ENCODE data around the gene THSD4.

THSD4 gene

GRCh38 chr15:71682001-71682400 lies 566.7 kb downstream of the THSD4 start:
- H3K9me3 ChIP-seq (ENCODE audit: insufficient read depth, low read length): no peaks in the 10 kb centered on the region
- no peaks in the 10 kb centered on the region for H3K4me1 ChIP-seq (ENCODE audit: insufficient read depth, insufficient read length)
- H3K9ac ChIP-seq (ENCODE audit: insufficient read length, low read depth): no peak overlapping the region
- no peaks in the 10 kb centered on the region for H3K27me3 ChIP-seq (ENCODE audit: insufficient read depth, insufficient read length)
- DNase-seq (ENCODE audit: low read depth, low spot score): no peak
- H3K36me3 ChIP-seq (ENCODE audit: insufficient read depth, insufficient read length, low read length): no peaks in the 10 kb centered on the region
- H3K4me3 ChIP-seq (ENCODE audit: insufficient read length, low read depth): no peak overlapping the region
- no peak for TF ChIP-seq YY1 (IDR thresholded peaks at IDR 0.05; ENCODE audit: insufficient read depth, insufficient read length)
- TF ChIP-seq ZNF274 (IDR thresholded peaks at IDR 0.05; ENCODE audit: low read depth, low read length): no peak
- no peak for TF ChIP-seq SUZ12 (IDR thresholded peaks at IDR 0.05; ENCODE audit: extremely low read depth, insufficient read depth, insufficient read length)

- Histone ChIP-seq H3K4me1 (ENCODE audit: insufficient read depth, insufficient read length) (no peaks in the 10 kb centered on the region), H3K9me3 (ENCODE audit: insufficient read depth, low read length) (no peaks in the 10 kb centered on the region), H3K27me3 (ENCODE audit: insufficient read depth, insufficient read length) (no peaks in the 10 kb centered on the region), H3K36me3 (ENCODE audit: insufficient read depth, insufficient read length, low read length) (no peaks in the 10 kb centered on the region), H3K9ac (ENCODE audit: insufficient read length, low read depth) (no peak overlapping the region), H3K4me3 (ENCODE audit: insufficient read length, low read depth) (no peak overlapping the region)
- DNase-seq (ENCODE audit: low read depth, low spot score): no peak
- TF ChIP-seq YY1 (IDR thresholded peaks at IDR 0.05; ENCODE audit: insufficient read depth, insufficient read length) (no peak), SUZ12 (IDR thresholded peaks at IDR 0.05; ENCODE audit: extremely low read depth, insufficient read depth, insufficient read length) (no peak), ZNF274 (IDR thresholded peaks at IDR 0.05; ENCODE audit: low read depth, low read length) (no peak)
Measured at GRCh38 chr15:71683411-71684274, 568.4 kb downstream of the THSD4 start.

GRCh38 chr15:71685420-71685993 lies 570.2 kb downstream of the THSD4 start:
- no peak for DNase-seq (ENCODE audit: low read depth, low spot score)
- Histone ChIP-seq H3K27me3 (ENCODE audit: insufficient read depth, insufficient read length) (no peaks in the 10 kb centered on the region), H3K36me3 (ENCODE audit: insufficient read depth, insufficient read length, low read length) (no peaks in the 10 kb centered on the region), H3K4me3 (ENCODE audit: insufficient read length, low read depth) (no peak overlapping the region), H3K9me3 (ENCODE audit: insufficient read depth, low read length) (no peaks in the 10 kb centered on the region), H3K4me1 (ENCODE audit: insufficient read depth, insufficient read length) (no peaks in the 10 kb centered on the region), H3K9ac (ENCODE audit: insufficient read length, low read depth) (no peak overlapping the region)
- TF ChIP-seq SUZ12 (IDR thresholded peaks at IDR 0.05; ENCODE audit: extremely low read depth, insufficient read depth, insufficient read length) (no peak), ZNF274 (IDR thresholded peaks at IDR 0.05; ENCODE audit: low read depth, low read length) (no peak), YY1 (IDR thresholded peaks at IDR 0.05; ENCODE audit: insufficient read depth, insufficient read length) (no peak)

- H3K36me3 ChIP-seq (ENCODE audit: insufficient read depth, insufficient read length, low read length): no peaks in the 10 kb centered on the region
- H3K4me1 ChIP-seq (ENCODE audit: insufficient read depth, insufficient read length): no peaks in the 10 kb centered on the region
- TF ChIP-seq ZNF274 (IDR thresholded peaks at IDR 0.05; ENCODE audit: low read depth, low read length) (no peak), SUZ12 (IDR thresholded peaks at IDR 0.05; ENCODE audit: extremely low read depth, insufficient read depth, insufficient read length) (no peak), YY1 (IDR thresholded peaks at IDR 0.05; ENCODE audit: insufficient read depth, insufficient read length) (no peak)
- no peak for DNase-seq (ENCODE audit: low read depth, low spot score)
- H3K9ac ChIP-seq (ENCODE audit: insufficient read length, low read depth): no peak overlapping the region
- H3K4me3 ChIP-seq (ENCODE audit: insufficient read length, low read depth): no peak overlapping the region
- H3K9me3 ChIP-seq (ENCODE audit: insufficient read depth, low read length): no peaks in the 10 kb centered on the region; the same call in 1 of the 2 replicates
- no peaks in the 10 kb centered on the region for H3K27me3 ChIP-seq (ENCODE audit: insufficient read depth, insufficient read length)
Measured at GRCh38 chr15:71686221-71687050, 571.2 kb downstream of the THSD4 start.

GRCh38 chr15:71687902-71688508 lies 572.7 kb downstream of the THSD4 start:
- Histone ChIP-seq H3K36me3 (ENCODE audit: insufficient read depth, insufficient read length, low read length) (no peaks in the 10 kb centered on the region), H3K9ac (ENCODE audit: insufficient read length, low read depth) (no peak overlapping the region), H3K9me3 (ENCODE audit: insufficient read depth, low read length) (no peaks in the 10 kb centered on the region; the same call in 1 of the 2 replicates), H3K27me3 (ENCODE audit: insufficient read depth, insufficient read length) (no peaks in the 10 kb centered on the region), H3K4me3 (ENCODE audit: insufficient read length, low read depth) (no peak overlapping the region), H3K4me1 (ENCODE audit: insufficient read depth, insufficient read length) (no peaks in the 10 kb centered on the region)
- no peak for DNase-seq (ENCODE audit: low read depth, low spot score)
- no peak for TF ChIP-seq SUZ12 (IDR thresholded peaks at IDR 0.05; ENCODE audit: extremely low read depth, insufficient read depth, insufficient read length)
- no peak for TF ChIP-seq ZNF274 (IDR thresholded peaks at IDR 0.05; ENCODE audit: low read depth, low read length)

GRCh38 chr15:71688509-71689094 lies 573.3 kb downstream of the THSD4 start:
- Histone ChIP-seq H3K4me3 (ENCODE audit: insufficient read length, low read depth) (no peak overlapping the region), H3K36me3 (ENCODE audit: insufficient read depth, insufficient read length, low read length) (no peaks in the 10 kb centered on the region), H3K9ac (ENCODE audit: insufficient read length, low read depth) (no peak overlapping the region), H3K9me3 (ENCODE audit: insufficient read depth, low read length) (no peaks in the 10 kb centered on the region; the same call in 1 of the 2 replicates), H3K4me1 (ENCODE audit: insufficient read depth, insufficient read length) (no peaks in the 10 kb centered on the region), H3K27me3 (ENCODE audit: insufficient read depth, insufficient read length) (no peaks in the 10 kb centered on the region)
- DNase-seq (ENCODE audit: low read depth, low spot score): no peak
- no peak for TF ChIP-seq ZNF274 (IDR thresholded peaks at IDR 0.05; ENCODE audit: low read depth, low read length)

Measured in NT2/D1 (cell line).